HepG2 (cell line): ENCODE results near the gene METTL1. TPM values are rescaled to one million over a fixed set of nuclear protein-coding genes. Genes with fewer than 3 reads are reported as not detected.

Experiments
- ATAC-seq: fragments of 200-7000 bp; cut with Tn5 transposase; 3 replicates; pipeline ENCODE4 v1.9.1; 2020; ENCODE audit warnings: mild to moderate bottlenecking, moderate library complexity
- BruUV-seq: library from RNA; stranded (reverse); fragments of 400-500 nt; replicated peaks from 2 replicates; lab custom pipeline; 2021; lab: Mats Ljungman, UMichigan
- CTCF ChIA-PET: fragments of 300-600 bp; formaldehyde crosslinking; extraction: SDS; loops from one replicate; lab custom pipeline; 2021; ENCODE audit warnings: low total read pairs, inconsistent platforms, low intra/inter-chr PET ratio; lab: Yijun Ruan, JAX
- POLR2A ChIA-PET: fragments of 350-600 bp; sonication (Branson Sonifier 250); formaldehyde crosslinking; loops from one replicate; lab custom pipeline; 2020; ENCODE audit warnings: antibody characterized with exemption, inconsistent platforms; lab: Yijun Ruan, JAX
- DNase-seq: peaks from one replicate; pipeline ENCODE4 v3.0.0-alpha.2; 2015; ENCODE audit warnings: low spot score
- FAIRE-seq: peaks from 3 replicates; lab custom pipeline; 2011; peaks lifted over from hg19 to GRCh38; lab: Jason Lieb, UNC
- H2AFZ ChIP-seq: one replicate; pipeline ENCODE4 v1.6.1; 2011; ENCODE audit warnings: low read length, inconsistent platforms
- H3K27ac ChIP-seq: fragments of 300-600 bp; 3 replicates; pipeline ENCODE4 v1.8.0; 2011; ENCODE audit warnings: mixed run types, mild to moderate bottlenecking, mixed read lengths, low read length, inconsistent platforms; ENCODE audit not compliant: insufficient read depth; ENCODE audit errors: extremely low read length
- H3K27me3 ChIP-seq, 2 experiments: fragments of 200-600 bp in 1 of 2; 2 replicates in 1 of 2; 3 replicates in 1 of 2; pipeline versions ENCODE4 v1.6.0 to v1.8.0; 2011; ENCODE audit warnings: low read length in 2 of 2, mild to moderate bottlenecking in 2 of 2, moderate library complexity in 2 of 2, inconsistent platforms in 1 of 2; ENCODE audit not compliant: insufficient read depth in 2 of 2, control insufficient read depth in 1 of 2
- H3K36me3 ChIP-seq, 2 experiments: fragments of 200-600 bp in 1 of 2; replicated peaks in 1 of 2; 2 replicates in 1 of 2; 3 replicates in 1 of 2; pipeline versions ENCODE4 v1.5.1 to v1.8.0; 2011; ENCODE audit warnings: low read length in 2 of 2, inconsistent platforms in 1 of 2; ENCODE audit not compliant: insufficient read depth in 2 of 2, control insufficient read depth in 1 of 2
- H3K4me1 ChIP-seq: 2 replicates; pipeline ENCODE4 v1.5.1; 2012; ENCODE audit warnings: low read length, inconsistent platforms; ENCODE audit not compliant: insufficient read depth
- H3K4me2 ChIP-seq: 2 replicates; pipeline ENCODE4 v1.6.0; 2011; ENCODE audit warnings: low read depth, low read length, inconsistent platforms
- H3K4me3 ChIP-seq, 3 experiments: fragments of 200-600 bp in 1 of 3; sonication (generic), shearing (Covaris generic) in 1 of 3; replicated peaks in 1 of 3; 2 replicates each; pipeline ENCODE4 v1.5.1; 2011 to 2016; ENCODE audit warnings: low read length in 3 of 3, inconsistent platforms in 2 of 3, low read depth in 2 of 3, mild to moderate bottlenecking in 2 of 3, control low read depth in 1 of 3, mixed read lengths in 1 of 3; ENCODE audit not compliant: insufficient read depth in 1 of 3
- H3K79me2 ChIP-seq: one replicate; pipeline ENCODE4 v1.6.1; 2011; ENCODE audit warnings: low read length, inconsistent platforms; ENCODE audit not compliant: insufficient read depth
- H3K9ac ChIP-seq: 2 replicates; pipeline ENCODE4 v1.6.0; 2011; ENCODE audit warnings: mild to moderate bottlenecking, low read depth, low read length, inconsistent platforms; ENCODE audit not compliant: insufficient read depth
- H3K9me3 ChIP-seq: 2 replicates; pipeline ENCODE4 v1.5.1; 2012; ENCODE audit warnings: mild to moderate bottlenecking, low read length
- H4K20me1 ChIP-seq: 2 replicates; pipeline ENCODE4 v1.6.0; 2011; ENCODE audit warnings: inconsistent platforms, mild to moderate bottlenecking, low read length, moderate library complexity; ENCODE audit not compliant: insufficient read depth
- BCL3 ChIP-seq: sonication (generic); formaldehyde crosslinking; IDR thresholded peaks from 2 replicates; pipeline ENCODE4 v1.5.1; 2020; ENCODE audit warnings: mild to moderate bottlenecking, missing genetic modification reagents, moderate library complexity
- BCL6 ChIP-seq: IDR thresholded peaks from 2 replicates; pipeline ENCODE4 v1.6.1; 2016; ENCODE audit warnings: missing genetic modification reagents, missing compliant biosample characterization
- CEBPG ChIP-seq: IDR thresholded peaks from 2 replicates; pipeline ENCODE4 v1.6.1; 2016
- ETV5 ChIP-seq: IDR thresholded peaks from 2 replicates; pipeline ENCODE4 v1.6.1; 2018; ENCODE audit warnings: missing biosample characterization, missing genetic modification reagents, inconsistent platforms, borderline replicate concordance
- HOXA5 ChIP-seq: sonication (generic); formaldehyde crosslinking; IDR thresholded peaks from 2 replicates; pipeline ENCODE4 v1.4.0; 2020; ENCODE audit warnings: missing genetic modification reagents
- MAZ ChIP-seq, 2 experiments: sonication (generic) in 1 of 2; formaldehyde crosslinking in 1 of 2; IDR thresholded peaks; 2 replicates each; pipeline versions ENCODE4 v1.5.0 to v1.6.1; 2012 to 2020; ENCODE audit warnings: low read depth in 2 of 2, mild to moderate bottlenecking in 2 of 2, borderline replicate concordance in 1 of 2, improper control_type of control experiment in 1 of 2, low read length in 1 of 2, missing genetic modification reagents in 1 of 2, moderate library complexity in 1 of 2
- MED1 ChIP-seq: sonication (generic); formaldehyde crosslinking; IDR thresholded peaks from 2 replicates; pipeline ENCODE4 v1.4.0; 2020; ENCODE audit warnings: missing genetic modification reagents
- MEIS1 ChIP-seq: sonication (generic); formaldehyde crosslinking; IDR thresholded peaks from 2 replicates; pipeline ENCODE4 v1.9.0; 2021; ENCODE audit warnings: mild to moderate bottlenecking, missing genetic modification reagents, moderate library complexity, borderline replicate concordance
- MLXIP ChIP-seq: sonication (generic); formaldehyde crosslinking; IDR thresholded peaks from 2 replicates; pipeline ENCODE4 v1.9.0; 2021; ENCODE audit warnings: missing genetic modification reagents, borderline replicate concordance
- TFDP1 ChIP-seq: IDR thresholded peaks from 2 replicates; pipeline ENCODE4 v1.6.1; 2016; ENCODE audit warnings: missing compliant biosample characterization, missing genetic modification reagents, borderline replicate concordance
- XRCC5 ChIP-seq: fragments of 200-400 bp; formaldehyde crosslinking; optimal IDR thresholded peaks from 2 replicates; pipeline ENCODE3; 2017; ENCODE audit warnings: mild to moderate bottlenecking, low read length
- ZFP36 ChIP-seq: fragments of 150-350 bp; IDR thresholded peaks from 2 replicates; pipeline ENCODE4 v1.6.1; 2018; ENCODE audit warnings: borderline replicate concordance, low read length, low read depth; ENCODE audit not compliant: partially characterized antibody
- ZNF510 ChIP-seq: sonication (generic); formaldehyde crosslinking; IDR thresholded peaks from 2 replicates; pipeline ENCODE4 v1.4.0; 2020; ENCODE audit warnings: low read depth, mild to moderate bottlenecking, missing genetic modification reagents
- ZNF674 ChIP-seq: sonication (generic); formaldehyde crosslinking; IDR thresholded peaks from 2 replicates; pipeline ENCODE4 v1.5.0; 2020; ENCODE audit warnings: low read depth, mild to moderate bottlenecking, missing genetic modification reagents
- ZNF737 ChIP-seq: sonication (generic); formaldehyde crosslinking; IDR thresholded peaks from 2 replicates; pipeline ENCODE4 v1.5.0; 2020; ENCODE audit warnings: missing genetic modification reagents, mild to moderate bottlenecking, borderline replicate concordance
- ZNF747 ChIP-seq: sonication (generic); formaldehyde crosslinking; IDR thresholded peaks from 2 replicates; pipeline ENCODE4 v1.8.1; 2023; ENCODE audit warnings: missing genetic modification reagents, mild to moderate bottlenecking, borderline replicate concordance
- ZNF841 ChIP-seq: sonication (generic); formaldehyde crosslinking; IDR thresholded peaks from 2 replicates; pipeline ENCODE4 v1.8.1; 2023; ENCODE audit warnings: missing genetic modification reagents, borderline replicate concordance
- WGBS: methylation state at CpG from one replicate; pipeline ENCODE4 v1.1.6; 2017; ENCODE audit warnings: low lambda C conversion rate; 5-methylcytosine and 5-hydroxymethylcytosine counted together
- in situ Hi-C: cut with HindIII; loops from 2 replicates; pipeline ENCODE4 v1.10.0; 2017; ENCODE audit warnings: low pct_unique_long_range_greater_than_20kb; ENCODE audit not compliant: extremely low pct_ligation_motif_present
- intact Hi-C: fragments of 100-400 bp; cut with micrococcal nuclease; formaldehyde crosslinking; loops from one replicate; pipeline ENCODE4 v1.10.0; 2022; ENCODE audit not compliant: unreplicated experiment
- polyA plus RNA-seq, 8 experiments: library from polyadenylated mRNA; depleted of rRNA in 3 of 8; stranded (reverse) in 7 of 8; unstranded in 1 of 8; fragments of >200 nt; fragmentation: Illumina TruSeq in 4 of 8; extraction: Trizol in 4 of 8; gene quantifications; 2 replicates each; pipeline versions ENCODE4 v1.2.1 to v1.2.3, GENCODE V29; 2011 to 2016; ENCODE audit warnings: low read depth in 4 of 8, missing spikeins in 1 of 8, mixed read lengths in 1 of 8; ENCODE audit not compliant: insufficient read depth in 1 of 8
- total RNA-seq, 5 experiments: library from RNA; depleted of rRNA; stranded (reverse); fragments of >200 nt; fragmentation: Illumina TruSeq; extraction: Trizol; gene quantifications; 2 replicates each; pipeline ENCODE4 v1.2.3, GENCODE V29; 2016; ENCODE audit warnings: low read depth in 1 of 5

The METTL1 gene
- total and polyA plus RNA-seq, 2 of the 13 experiments (the other 11 are each of a cell fraction or from before 2014, with no cell fraction given), result 34.7 to 36.9 TPM

GRCh38 chr12:57735952-57736740, 35.8 kb downstream of the METTL1 start:
- peak overlapping the region; percentile 48 to 73 (median 49) for H3K4me3 ChIP-seq
- peak; percentile 37 for DNase-seq
- BruUV-seq, result no TSS peak
- no peaks in the 10 kb centered on the region for H3K79me2 ChIP-seq
- no peak overlapping the region for H2AFZ ChIP-seq
- H3K9me3 ChIP-seq, result no peaks in the 10 kb centered on the region
- ATAC-seq, result peak; percentile 78
- under 1% methylated on average over 22 of the region's 49 CpGs for WGBS
- peaks cover 12 to 64% of the 10 kb centered on the region in 2 experiments; a peak in 4 of 5 replicates for H3K27me3 ChIP-seq
- H3K36me3 ChIP-seq, result no peaks in the 10 kb centered on the region
- peak overlapping the region; percentile 94 for H3K4me2 ChIP-seq
- H3K4me1 ChIP-seq, result peaks cover 42% of the 10 kb centered on the region
- H4K20me1 ChIP-seq, result no peaks in the 10 kb centered on the region
- in situ Hi-C loops (no loop called here), intact Hi-C loops (loop anchor here (5.0 kb wide), 2 partner anchors 44 to 154 kb away; partner anchors contain the start of gene OS9)
- FAIRE-seq, result no peak
- no peak overlapping the region for H3K9ac ChIP-seq
- no peak overlapping the region for H3K27ac ChIP-seq
- POLR2A ChIA-PET, result interaction anchor here (1.2 to 3.3 kb wide), 6 partner anchors 8 to 189 kb away, joined by 3 to 29 read pairs (median 4); partner anchors contain the start of genes CDK4, DCTN2 and TSPAN31
- CTCF ChIA-PET, result interaction anchor here (1.8 kb wide), 1 partner anchor 10 kb away, joined by 6 read pairs; no protein-coding TSS in a partner anchor
- no peak for TF ChIP-seq MEIS1 (CRISPR knock-in tag)
- TF ChIP-seq CEBPG, result no peak
- TF ChIP-seq ZNF510 (CRISPR knock-in tag), result no peak
- 0 out of 2 replicates have a peak, but pooled peaks have one; percentile 16 for TF ChIP-seq MED1 (CRISPR knock-in tag)
- peak; percentile 50; the same call in 1 of the 2 replicates for TF ChIP-seq ETV5
- TF ChIP-seq TFDP1 (CRISPR knock-in tag), result peak; percentile 49; the same call in 1 of the 2 replicates
- TF ChIP-seq ZNF841 (CRISPR knock-in tag), result no peak
- 0 out of 2 replicates have a peak, but pooled peaks have one; percentile 52 for TF ChIP-seq HOXA5 (CRISPR knock-in tag)
- TF ChIP-seq MLXIP (CRISPR knock-in tag), result no peak
- TF ChIP-seq ZNF737 (CRISPR knock-in tag), result no peak
- 0 out of 2 replicates have a peak, but pooled peaks have one; percentile 13 for TF ChIP-seq BCL6 (CRISPR knock-in tag)
- TF ChIP-seq ZFP36, result no peak
- 0 out of 2 replicates have a peak, but pooled peaks have one; percentile 43 for TF ChIP-seq ZNF747 (CRISPR knock-in tag)
- peak; percentile 44; the same call in 1 of the 2 replicates for TF ChIP-seq ZNF674 (CRISPR knock-in tag)
- TF ChIP-seq MAZ (IDR thresholded peaks at IDR 0.05; ENCODE audit: borderline replicate concordance, low read depth, low read length), result no peak
- peak; percentile 31; the same call in 1 of the 2 replicates for TF ChIP-seq MAZ (CRISPR knock-in tag; IDR thresholded peaks at IDR 0.05; ENCODE audit: low read depth)
- no peak for TF ChIP-seq BCL3 (CRISPR knock-in tag)
- peak; percentile 60 for TF ChIP-seq XRCC5
